KOPT-K1 (cell line): ENCODE measurements around the gene OR1J1.

ENCODE experiments used
- H3K27ac ChIP-seq: fragments of 200-600 bp; sonication (generic); 2 replicates; pipeline ENCODE4 v1.5.1; 2016; ENCODE audit warnings: antibody characterized with exemption, mild to moderate bottlenecking, low read depth, low read length; ENCODE audit not compliant: poor library complexity, severe bottlenecking
- H3K36me3 ChIP-seq: fragments of 200-600 bp; sonication (generic); 2 replicates; pipeline ENCODE4 v1.5.1; 2017; ENCODE audit warnings: antibody characterized with exemption, mild to moderate bottlenecking, low read length, moderate library complexity; ENCODE audit not compliant: insufficient read depth
- H3K9me3 ChIP-seq: fragments of 200-600 bp; sonication (generic); 2 replicates; pipeline ENCODE4 v1.5.1; 2017; ENCODE audit warnings: antibody characterized with exemption, low read length, mild to moderate bottlenecking; ENCODE audit not compliant: insufficient read depth, poor library complexity, severe bottlenecking

OR1J1 gene, protein sequence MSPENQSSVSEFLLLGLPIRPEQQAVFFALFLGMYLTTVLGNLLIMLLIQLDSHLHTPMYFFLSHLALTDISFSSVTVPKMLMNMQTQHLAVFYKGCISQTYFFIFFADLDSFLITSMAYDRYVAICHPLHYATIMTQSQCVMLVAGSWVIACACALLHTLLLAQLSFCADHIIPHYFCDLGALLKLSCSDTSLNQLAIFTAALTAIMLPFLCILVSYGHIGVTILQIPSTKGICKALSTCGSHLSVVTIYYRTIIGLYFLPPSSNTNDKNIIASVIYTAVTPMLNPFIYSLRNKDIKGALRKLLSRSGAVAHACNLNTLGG

DNA sequence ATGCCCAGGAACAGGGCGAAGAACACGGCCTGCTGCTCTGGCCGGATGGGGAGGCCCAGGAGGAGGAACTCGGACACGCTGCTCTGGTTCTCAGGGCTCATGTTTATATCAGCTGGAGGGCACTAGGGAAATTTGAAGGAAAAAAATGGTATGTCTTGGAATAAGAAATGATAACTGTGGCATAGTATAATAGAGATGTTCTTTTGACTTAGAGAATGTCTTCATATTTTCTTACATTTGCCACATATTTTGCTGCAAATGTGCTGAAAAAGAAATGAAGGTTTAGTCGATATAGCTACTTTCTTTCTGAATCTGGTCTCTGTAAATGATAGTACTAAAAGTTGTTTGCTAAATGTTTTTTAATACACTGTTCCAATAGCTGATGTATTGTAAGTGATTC lies at the start of gene OR1J1:
Gene OR1J1 (minus strand): TSS at position 101 of the 400 bp plus-strand sequence. CDS start 0 bp downstream, at position 101.
- Histone ChIP-seq H3K36me3 (no peaks in the 10 kb centered on the region), H3K27ac (no peak within 1 kb of the TSS)

GRCh38 chr9:122527193-122527592 lies 49.5 kb upstream of the OR1J1 start, which contains the start of gene OR1N1:
Gene OR1N1, minus strand, starts transcription at chr9:122527293. Its CDS starts 0 bp downstream, at chr9:122527293.
- Histone ChIP-seq H3K36me3 (no peaks in the 10 kb centered on the region), H3K9me3 (no peaks in the 10 kb centered on the region)

More for the DNA sequence above, at the start of gene OR1J1:
- no peaks in the 10 kb centered on the region for H3K9me3 ChIP-seq

GRCh38 chr9:122526602-122527001 lies 48.9 kb upstream of the OR1J1 start:
- Histone ChIP-seq H3K27ac (no peak overlapping the region), H3K36me3 (no peaks in the 10 kb centered on the region), H3K9me3 (no peaks in the 10 kb centered on the region)

More at GRCh38 chr9:122527193-122527592, 49.5 kb upstream of the OR1J1 start, which contains the start of gene OR1N1:
- H3K27ac ChIP-seq, result no peak within 1 kb of the TSS

DNA sequence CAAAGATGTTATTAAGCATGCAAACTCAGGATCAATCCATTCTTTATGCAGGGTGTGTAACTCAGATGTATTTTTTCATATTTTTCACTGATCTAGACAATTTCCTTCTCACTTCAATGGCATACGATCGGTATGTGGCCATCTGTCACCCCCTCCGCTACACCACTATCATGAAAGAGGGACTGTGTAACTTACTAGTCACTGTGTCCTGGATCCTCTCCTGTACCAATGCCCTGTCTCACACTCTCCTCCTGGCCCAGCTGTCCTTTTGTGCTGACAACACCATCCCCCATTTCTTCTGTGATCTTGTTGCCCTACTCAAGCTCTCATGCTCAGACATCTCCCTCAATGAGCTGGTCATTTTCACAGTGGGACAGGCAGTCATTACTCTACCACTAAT lies 41.6 kb upstream of the OR1J1 start:
- Histone ChIP-seq H3K27ac (no peak overlapping the region), H3K9me3 (no peaks in the 10 kb centered on the region), H3K36me3 (no peaks in the 10 kb centered on the region)

GRCh38 chr9:122518841-122519240 lies 41.1 kb upstream of the OR1J1 start, which contains the start of gene OR1J4:
Gene OR1J4, plus strand, starts transcription at chr9:122519141. Its CDS starts 0 bp downstream, at chr9:122519141.
- H3K36me3 ChIP-seq, result no peaks in the 10 kb centered on the region
- no peak within 1 kb of the TSS for H3K27ac ChIP-seq
- H3K9me3 ChIP-seq, result no peaks in the 10 kb centered on the region

GRCh38 chr9:122518226-122518625 lies 40.5 kb upstream of the OR1J1 start:
- H3K36me3 ChIP-seq, result no peaks in the 10 kb centered on the region
- H3K27ac ChIP-seq, result no peak overlapping the region
- H3K9me3 ChIP-seq, result no peaks in the 10 kb centered on the region

GRCh38 chr9:122510502-122510901 lies 32.8 kb upstream of the OR1J1 start, which contains the start of gene OR1J2:
Gene OR1J2, plus strand, starts transcription at chr9:122510802. Its CDS starts 0 bp downstream, at chr9:122510802.
- H3K9me3 ChIP-seq, result no peaks in the 10 kb centered on the region
- H3K36me3 ChIP-seq, result no peaks in the 10 kb centered on the region
- H3K27ac ChIP-seq, result no peak within 1 kb of the TSS

DNA sequence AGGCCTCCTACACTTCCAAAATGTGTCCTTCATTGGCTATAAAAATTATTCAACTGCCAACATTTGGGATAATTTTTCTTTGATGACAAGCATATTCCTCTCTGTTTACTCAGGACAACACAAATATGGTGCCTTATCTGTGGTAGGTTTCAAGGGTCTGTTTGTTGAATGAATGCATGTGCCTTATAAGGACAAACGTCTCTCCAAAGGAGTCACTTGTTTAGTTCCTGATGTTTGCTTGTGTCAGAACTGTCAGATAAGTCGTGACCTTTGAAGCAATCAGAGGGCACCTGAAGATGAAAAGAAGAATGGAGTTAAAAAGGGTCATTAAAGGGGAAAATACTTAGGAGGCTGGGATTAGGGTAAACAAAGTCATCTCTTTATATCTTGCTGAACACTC lies 29.2 kb upstream of the OR1J1 start:
- no peak overlapping the region for H3K27ac ChIP-seq
- H3K9me3 ChIP-seq, result no peaks in the 10 kb centered on the region
- H3K36me3 ChIP-seq, result no peaks in the 10 kb centered on the region

- no peak overlapping the region for H3K27ac ChIP-seq
- no peaks in the 10 kb centered on the region for H3K9me3 ChIP-seq
- H3K36me3 ChIP-seq, result no peaks in the 10 kb centered on the region
Measured at GRCh38 chr9:122498883-122499288, 21.2 kb upstream of the OR1J1 start.

DNA sequence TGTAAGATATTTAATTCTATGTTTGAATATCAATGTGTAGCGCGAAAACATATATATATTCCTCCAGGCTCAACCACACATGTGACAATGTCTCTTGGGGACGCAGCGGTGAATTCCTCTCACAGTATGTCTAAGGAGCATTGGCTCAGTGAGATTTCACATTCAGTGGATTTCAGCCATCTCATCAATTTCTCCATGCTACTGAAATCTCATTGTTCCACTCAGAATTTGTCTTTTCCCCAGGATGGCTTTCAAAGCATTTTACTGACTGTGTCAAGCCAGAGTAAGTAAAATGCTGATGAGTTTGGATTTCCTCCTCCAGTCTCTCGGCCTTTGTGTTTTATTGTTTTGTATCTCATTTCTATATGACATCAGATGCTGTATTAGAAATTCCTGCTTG lies 1.3 kb upstream of the OR1J1 start:
- no peak overlapping the region for H3K27ac ChIP-seq
- H3K9me3 ChIP-seq, result no peaks in the 10 kb centered on the region
- H3K36me3 ChIP-seq, result no peaks in the 10 kb centered on the region

GRCh38 chr9:122477346-122477745 lies 380 bp downstream of the OR1J1 start:
- Histone ChIP-seq H3K27ac (no peak overlapping the region), H3K36me3 (no peaks in the 10 kb centered on the region), H3K9me3 (no peaks in the 10 kb centered on the region)

DNA sequence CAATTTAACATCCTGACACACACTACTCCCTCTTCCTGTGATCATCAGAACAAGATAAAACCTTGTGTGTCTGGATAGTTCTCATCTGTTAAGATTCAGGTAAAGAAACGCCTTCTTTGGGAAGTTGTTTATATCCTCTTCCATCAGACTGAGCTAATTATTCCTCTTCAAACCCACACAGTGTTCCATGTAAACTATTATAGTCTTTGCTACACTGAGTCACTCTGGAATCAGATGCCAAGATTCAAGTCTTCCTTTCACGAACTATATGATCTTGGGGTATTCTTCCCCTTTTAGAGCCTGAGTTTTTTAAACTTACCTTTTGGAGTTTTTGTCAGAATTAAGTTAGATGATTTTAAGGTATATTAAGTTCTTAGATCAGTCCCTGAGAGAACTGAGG lies 2.0 kb downstream of the OR1J1 start:
- Histone ChIP-seq H3K27ac (no peak overlapping the region), H3K9me3 (no peaks in the 10 kb centered on the region), H3K36me3 (no peaks in the 10 kb centered on the region)

GRCh38 chr9:122474561-122474960 lies 3.2 kb downstream of the OR1J1 start:
- Histone ChIP-seq H3K9me3 (no peaks in the 10 kb centered on the region), H3K36me3 (no peaks in the 10 kb centered on the region), H3K27ac (no peak overlapping the region)

- H3K9me3 ChIP-seq, result no peaks in the 10 kb centered on the region
- H3K27ac ChIP-seq, result no peak overlapping the region
- no peaks in the 10 kb centered on the region for H3K36me3 ChIP-seq
Measured at GRCh38 chr9:122468735-122469134, 9.0 kb downstream of the OR1J1 start.

DNA sequence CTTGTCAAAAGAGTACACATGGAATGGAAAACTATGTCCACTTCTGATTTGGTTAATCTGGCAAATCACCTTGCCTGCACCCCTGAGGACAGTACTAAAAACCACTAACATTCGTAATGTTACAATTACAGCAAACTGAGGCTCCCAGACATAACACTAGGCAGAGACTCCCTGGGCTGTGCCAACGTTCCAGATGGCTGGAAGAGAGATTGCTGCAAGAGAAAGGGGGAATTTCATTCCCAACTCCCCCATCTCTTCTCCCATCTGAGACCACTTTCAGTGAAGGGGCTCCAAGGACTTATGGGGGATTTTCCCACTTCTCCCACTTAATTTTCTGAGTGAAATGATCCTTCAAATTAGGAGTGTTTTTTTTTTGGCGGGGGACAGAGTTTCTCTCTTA lies 11.3 kb downstream of the OR1J1 start:
- Histone ChIP-seq H3K36me3 (no peaks in the 10 kb centered on the region), H3K9me3 (no peaks in the 10 kb centered on the region), H3K27ac (no peak overlapping the region)
